Measurements from ENCODE around the gene TRIM40.
"Not testable (repeated sequence)": the region's sequence is repeated elsewhere in the genome, so short reads cannot be mapped to it uniquely, and the experiment has no call there.

The TRIM40 gene

GRCh38 chr6:30113841-30114240 lies 22.1 kb upstream of the TRIM40 start:
- DNase-seq (ENCODE audit: low spot score), result no peak
- in situ Hi-C loops (cut with MboI; ENCODE audit: low sequenced_read_pairs, unreplicated experiment), result no loop called here
- TF ChIP-seq CTCF (IDR thresholded peaks at IDR 0.05; ENCODE audit: borderline replicate concordance, control extremely low read depth, extremely low read depth, insufficient read depth, missing control alignments), result no peak

GRCh38 chr6:30116724-30117123 lies 19.2 kb upstream of the TRIM40 start:
- no peak for DNase-seq (ENCODE audit: low spot score)
- in situ Hi-C loops (cut with MboI; ENCODE audit: low sequenced_read_pairs, unreplicated experiment), result no loop called here
- no peak for TF ChIP-seq CTCF (IDR thresholded peaks at IDR 0.05; ENCODE audit: borderline replicate concordance, control extremely low read depth, extremely low read depth, insufficient read depth, missing control alignments)

- in situ Hi-C loops (cut with MboI; ENCODE audit: low sequenced_read_pairs, unreplicated experiment); DNase-seq (ENCODE audit: low spot score): not testable (repeated sequence)
These were observed 17.2 kb upstream of the TRIM40 start for GRCh38 chr6:30118691-30119090.

- DNase-seq (ENCODE audit: low spot score), result no peak
- TF ChIP-seq CTCF (IDR thresholded peaks at IDR 0.05; ENCODE audit: borderline replicate concordance, control extremely low read depth, extremely low read depth, insufficient read depth, missing control alignments), result no peak
- in situ Hi-C loops (cut with MboI; ENCODE audit: low sequenced_read_pairs, unreplicated experiment), result no loop called here
These were observed 14.2 kb upstream of the TRIM40 start for GRCh38 chr6:30121446-30122366.

- TF ChIP-seq CTCF (IDR thresholded peaks at IDR 0.05; ENCODE audit: borderline replicate concordance, control extremely low read depth, extremely low read depth, insufficient read depth, missing control alignments), result no peak
- in situ Hi-C loops (cut with MboI; ENCODE audit: low sequenced_read_pairs, unreplicated experiment), result no loop called here
- DNase-seq (ENCODE audit: low spot score), result no peak
These were observed 13.4 kb upstream of the TRIM40 start for GRCh38 chr6:30122515-30122914.

GRCh38 chr6:30127238-30128093 lies 8.5 kb upstream of the TRIM40 start:
- no peak for TF ChIP-seq CTCF (IDR thresholded peaks at IDR 0.05; ENCODE audit: borderline replicate concordance, control extremely low read depth, extremely low read depth, insufficient read depth, missing control alignments)
- in situ Hi-C loops (cut with MboI; ENCODE audit: low sequenced_read_pairs, unreplicated experiment), result no loop called here
- no peak for DNase-seq (ENCODE audit: low spot score)
